HepG2 (cell line): ENCODE measurements around the gene TEKT5. TPM values are rescaled to one million over a fixed set of nuclear protein-coding genes. Genes with fewer than 3 reads are reported as not detected.

Experiments
- CCDC6 ChIP-seq: sonication (generic); formaldehyde crosslinking; IDR thresholded peaks from 2 replicates; pipeline ENCODE4 v1.8.1; 2022; ENCODE audit warnings: mild to moderate bottlenecking, missing genetic modification reagents, moderate library complexity
- PRPF4 ChIP-seq: fragments of 200-400 bp; formaldehyde crosslinking; IDR thresholded peaks from 2 replicates; pipeline ENCODE4 v1.6.1; 2016; ENCODE audit warnings: low read length, low read depth; ENCODE audit not compliant: poor library complexity, severe bottlenecking
- ZFP36 ChIP-seq: fragments of 150-350 bp; IDR thresholded peaks from 2 replicates; pipeline ENCODE4 v1.6.1; 2018; ENCODE audit warnings: borderline replicate concordance, low read length, low read depth; ENCODE audit not compliant: partially characterized antibody
- ZNF143 ChIP-seq: sonication (generic); formaldehyde crosslinking; IDR thresholded peaks from 2 replicates; pipeline ENCODE4 v1.4.0; 2020; ENCODE audit warnings: missing genetic modification reagents
- polyA plus RNA-seq, 8 experiments: library from polyadenylated mRNA; depleted of rRNA in 3 of 8; stranded (reverse) in 7 of 8; unstranded in 1 of 8; fragments of >200 nt; fragmentation: Illumina TruSeq in 4 of 8; extraction: Trizol in 4 of 8; gene quantifications; 2 replicates each; pipeline versions ENCODE4 v1.2.1 to v1.2.3, GENCODE V29; 2011 to 2016; ENCODE audit warnings: low read depth in 4 of 8, missing spikeins in 1 of 8, mixed read lengths in 1 of 8; ENCODE audit not compliant: insufficient read depth in 1 of 8
- total RNA-seq, 5 experiments: library from RNA; depleted of rRNA; stranded (reverse); fragments of >200 nt; fragmentation: Illumina TruSeq; extraction: Trizol; gene quantifications; 2 replicates each; pipeline ENCODE4 v1.2.3, GENCODE V29; 2016; ENCODE audit warnings: low read depth in 1 of 5
- TF ChIP-seq, protein P1 (sequence below), 2 experiments: sonication (generic) in 1 of 2; formaldehyde crosslinking in 1 of 2; IDR thresholded peaks; 2 replicates each; pipeline versions ENCODE4 v1.4.0 to v1.6.1; 2016 to 2020; ENCODE audit warnings: borderline replicate concordance in 1 of 2, low read depth in 1 of 2, mild to moderate bottlenecking in 1 of 2, missing genetic modification reagents in 1 of 2
- TF ChIP-seq, protein P2 (sequence below): sonication (generic); formaldehyde crosslinking; IDR thresholded peaks from 2 replicates; pipeline ENCODE4 v1.9.0; 2022; ENCODE audit warnings: low read depth, missing genetic modification reagents

Gene TEKT5
- total and polyA plus RNA-seq, 2 of the 13 experiments (the other 11 are each of a cell fraction or from before 2014, with no cell fraction given), result 0.16 TPM; not detected in 1

DNA sequence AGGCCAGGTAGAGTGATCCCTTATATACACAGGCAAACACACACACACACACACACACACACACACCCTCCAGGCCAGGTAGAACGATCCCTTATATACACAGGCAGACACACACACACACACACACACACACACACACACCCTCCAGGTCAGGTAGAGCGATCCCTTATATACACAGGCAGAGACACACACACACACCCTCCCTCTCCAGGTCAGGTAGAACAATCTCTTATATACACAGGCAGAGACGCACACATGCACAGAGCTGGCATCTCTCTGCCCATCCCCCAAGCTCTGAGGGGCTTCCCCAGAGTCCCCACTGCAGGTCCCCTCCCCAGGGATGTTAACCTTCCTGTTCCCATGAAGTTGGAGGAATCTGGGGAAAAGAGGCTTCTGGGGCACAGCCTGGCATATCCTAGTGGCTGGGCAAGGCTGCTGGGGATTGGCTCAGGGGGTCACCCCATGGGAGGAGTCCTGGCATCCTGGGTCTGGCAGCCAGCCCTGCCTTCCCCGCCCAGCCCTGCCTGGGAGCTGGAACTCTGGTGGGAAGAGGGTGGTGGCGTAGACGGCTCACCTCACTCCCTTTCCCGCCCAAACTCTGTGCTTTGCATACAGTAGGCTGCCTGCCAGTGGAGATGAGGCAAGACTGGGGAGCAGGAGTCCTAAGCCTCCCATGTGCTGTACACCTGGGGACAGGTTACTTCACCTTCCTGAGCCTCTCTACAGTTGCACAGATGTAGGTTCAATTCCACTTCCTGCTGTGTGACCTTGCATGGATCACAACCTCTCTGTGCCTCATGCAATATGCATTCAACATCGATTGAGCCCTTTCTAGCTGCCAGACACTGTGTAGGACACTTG, 41.8 kb downstream of the TEKT5 start (continued):
- TF ChIP-seq, protein P1, sequence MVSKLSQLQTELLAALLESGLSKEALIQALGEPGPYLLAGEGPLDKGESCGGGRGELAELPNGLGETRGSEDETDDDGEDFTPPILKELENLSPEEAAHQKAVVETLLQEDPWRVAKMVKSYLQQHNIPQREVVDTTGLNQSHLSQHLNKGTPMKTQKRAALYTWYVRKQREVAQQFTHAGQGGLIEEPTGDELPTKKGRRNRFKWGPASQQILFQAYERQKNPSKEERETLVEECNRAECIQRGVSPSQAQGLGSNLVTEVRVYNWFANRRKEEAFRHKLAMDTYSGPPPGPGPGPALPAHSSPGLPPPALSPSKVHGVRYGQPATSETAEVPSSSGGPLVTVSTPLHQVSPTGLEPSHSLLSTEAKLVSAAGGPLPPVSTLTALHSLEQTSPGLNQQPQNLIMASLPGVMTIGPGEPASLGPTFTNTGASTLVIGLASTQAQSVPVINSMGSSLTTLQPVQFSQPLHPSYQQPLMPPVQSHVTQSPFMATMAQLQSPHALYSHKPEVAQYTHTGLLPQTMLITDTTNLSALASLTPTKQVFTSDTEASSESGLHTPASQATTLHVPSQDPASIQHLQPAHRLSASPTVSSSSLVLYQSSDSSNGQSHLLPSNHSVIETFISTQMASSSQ (IDR thresholded peaks at IDR 0.05; ENCODE audit: low read depth), result no peak
- TF ChIP-seq, protein P1 (CRISPR knock-in tag; IDR thresholded peaks at IDR 0.05; ENCODE audit: borderline replicate concordance), result 0 out of 2 replicates have a peak, but pooled peaks have one; percentile 14
- TF ChIP-seq ZFP36 (peak; percentile 35), CCDC6 (CRISPR knock-in tag) (no peak), ZNF143 (CRISPR knock-in tag) (0 out of 2 replicates have a peak, but pooled peaks have one; percentile 30), PRPF4 (no peak)
- TF ChIP-seq, protein P2, sequence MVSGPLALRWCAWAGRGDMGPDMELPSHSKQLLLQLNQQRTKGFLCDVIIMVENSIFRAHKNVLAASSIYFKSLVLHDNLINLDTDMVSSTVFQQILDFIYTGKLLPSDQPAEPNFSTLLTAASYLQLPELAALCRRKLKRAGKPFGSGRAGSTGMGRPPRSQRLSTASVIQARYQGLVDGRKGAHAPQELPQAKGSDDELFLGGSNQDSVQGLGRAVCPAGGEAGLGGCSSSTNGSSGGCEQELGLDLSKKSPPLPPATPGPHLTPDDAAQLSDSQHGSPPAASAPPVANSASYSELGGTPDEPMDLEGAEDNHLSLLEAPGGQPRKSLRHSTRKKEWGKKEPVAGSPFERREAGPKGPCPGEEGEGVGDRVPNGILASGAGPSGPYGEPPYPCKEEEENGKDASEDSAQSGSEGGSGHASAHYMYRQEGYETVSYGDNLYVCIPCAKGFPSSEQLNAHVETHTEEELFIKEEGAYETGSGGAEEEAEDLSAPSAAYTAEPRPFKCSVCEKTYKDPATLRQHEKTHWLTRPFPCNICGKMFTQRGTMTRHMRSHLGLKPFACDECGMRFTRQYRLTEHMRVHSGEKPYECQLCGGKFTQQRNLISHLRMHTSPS (CRISPR knock-in tag), result peak; percentile 88
